Esophagus muscularis mucosa (tissue), 4 donors: ENCODE data around the gene RRAGA. TPM values are rescaled to one million over a fixed set of nuclear protein-coding genes. Genes with fewer than 3 reads are reported as not detected.

Experiments
- DNase-seq: peaks from one replicate; pipeline ENCODE4 v3.0.0-alpha.2; 2017; ENCODE audit errors: extremely low spot score
- H3K27ac ChIP-seq, 4 donors: fragments of 200-600 bp; sonication (generic); replicated peaks in 1 of 4; 1 replicate in 3 of 4; 2 replicates in 1 of 4; pipeline ENCODE4 v1.5.1; 2016 to 2019; ENCODE audit warnings: mild to moderate bottlenecking in 1 of 4
- H3K27me3 ChIP-seq, 4 donors: fragments of 200-600 bp; sonication (generic); one replicate each; pipeline versions ENCODE4 v1.5.1 to v1.6.0; 2016 to 2019
- H3K36me3 ChIP-seq, 4 donors: fragments of 200-600 bp; sonication (generic); one replicate each; pipeline ENCODE4 v1.5.1; 2016 to 2019
- H3K4me1 ChIP-seq, 4 donors: fragments of 200-600 bp; sonication (generic); one replicate each; pipeline ENCODE4 v1.5.1; 2016 to 2019
- H3K4me3 ChIP-seq, 4 donors: fragments of 200-600 bp; sonication (generic); 1 replicate in 2 of 4; 2 replicates in 2 of 4; pipeline ENCODE4 v1.5.1; 2016 to 2019; ENCODE audit warnings: mild to moderate bottlenecking in 4 of 4, moderate library complexity in 1 of 4
- H3K9me3 ChIP-seq, 4 donors: fragments of 200-600 bp; sonication (generic); 1 replicate in 3 of 4; 2 replicates in 1 of 4; pipeline ENCODE4 v1.5.1; 2016 to 2019
- EP300 ChIP-seq: sonication (generic); formaldehyde crosslinking; IDR thresholded peaks from one replicate; pipeline ENCODE4 v1.6.1; 2017; ENCODE audit warnings: antibody characterized with exemption
- POLR2A ChIP-seq: fragments of 450-650 bp; IDR thresholded peaks from one replicate; pipeline ENCODE4 v1.6.1; 2017; ENCODE audit warnings: antibody characterized with exemption, moderate library complexity, mild to moderate bottlenecking, low read depth
- POLR2AphosphoS5 ChIP-seq, 2 donors: sonication (generic); formaldehyde crosslinking; IDR thresholded peaks; one replicate each; pipeline ENCODE4 v1.6.1; 2017; ENCODE audit warnings: antibody characterized with exemption in 2 of 2
- WGBS: methylation state at CpG from one replicate; pipeline ENCODE4 v1.1.5; 2018; 5-methylcytosine and 5-hydroxymethylcytosine counted together
- intact Hi-C: fragments of 100-400 bp; cut with DNase I; formaldehyde crosslinking; loops from one replicate; pipeline ENCODE4 v1.15.1; 2023
- total RNA-seq, 4 donors: library from RNA; depleted of rRNA; stranded (reverse); fragments of >200 nt; gene quantifications; one replicate each; pipeline versions ENCODE4 v1.1.0 to v1.2.1, GENCODE V29; 2016
- TF ChIP-seq, protein P1 (sequence below), 3 experiments: fragments of 200-600 bp in 2 of 3; fragments of 450-650 bp in 1 of 3; sonication (generic) in 2 of 3; IDR thresholded peaks; one replicate each; pipeline ENCODE4 v1.5.1; 2017 to 2019; ENCODE audit warnings: antibody characterized with exemption in 3 of 3, mild to moderate bottlenecking in 2 of 3, moderate library complexity in 1 of 3

The RRAGA gene
- total RNA-seq, 4 donors from 2014 or later = 51.0 to 94.3 (median 70.0) TPM

DNA sequence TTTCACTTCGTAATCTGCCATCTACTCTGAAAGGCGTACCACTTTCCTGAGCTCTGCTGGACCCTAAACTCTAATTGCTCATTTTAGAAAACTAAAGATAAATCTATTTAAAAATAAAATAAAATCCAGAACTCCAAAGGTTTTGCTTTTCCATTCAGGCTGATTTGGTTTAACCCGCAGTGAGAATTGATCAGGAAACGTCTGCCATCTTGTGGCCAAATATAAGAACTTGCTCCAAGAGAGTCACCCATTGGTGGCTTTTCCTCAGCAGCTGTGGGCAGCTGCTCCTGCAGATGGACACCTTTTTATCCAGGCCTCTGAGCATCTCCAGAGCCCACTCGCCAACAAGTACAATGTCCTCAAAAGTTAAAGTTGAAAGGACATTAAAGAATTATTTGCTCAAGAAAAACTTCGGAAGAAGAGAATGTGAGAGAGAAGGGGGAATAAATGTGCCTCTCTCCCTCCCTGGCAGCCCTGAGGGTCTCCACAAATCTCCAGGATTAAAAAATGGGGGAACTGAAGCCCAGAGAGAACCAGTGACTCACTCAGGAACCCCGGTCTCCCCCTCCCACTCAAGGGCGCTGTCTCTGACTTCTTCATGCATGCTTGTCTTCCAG, 20.3 kb upstream of the RRAGA start:
- WGBS = 28% methylated on average over 8 of the region's 8 CpGs
- no peaks in the 10 kb centered on the region for H3K36me3 ChIP-seq
- TF ChIP-seq, protein P1, sequence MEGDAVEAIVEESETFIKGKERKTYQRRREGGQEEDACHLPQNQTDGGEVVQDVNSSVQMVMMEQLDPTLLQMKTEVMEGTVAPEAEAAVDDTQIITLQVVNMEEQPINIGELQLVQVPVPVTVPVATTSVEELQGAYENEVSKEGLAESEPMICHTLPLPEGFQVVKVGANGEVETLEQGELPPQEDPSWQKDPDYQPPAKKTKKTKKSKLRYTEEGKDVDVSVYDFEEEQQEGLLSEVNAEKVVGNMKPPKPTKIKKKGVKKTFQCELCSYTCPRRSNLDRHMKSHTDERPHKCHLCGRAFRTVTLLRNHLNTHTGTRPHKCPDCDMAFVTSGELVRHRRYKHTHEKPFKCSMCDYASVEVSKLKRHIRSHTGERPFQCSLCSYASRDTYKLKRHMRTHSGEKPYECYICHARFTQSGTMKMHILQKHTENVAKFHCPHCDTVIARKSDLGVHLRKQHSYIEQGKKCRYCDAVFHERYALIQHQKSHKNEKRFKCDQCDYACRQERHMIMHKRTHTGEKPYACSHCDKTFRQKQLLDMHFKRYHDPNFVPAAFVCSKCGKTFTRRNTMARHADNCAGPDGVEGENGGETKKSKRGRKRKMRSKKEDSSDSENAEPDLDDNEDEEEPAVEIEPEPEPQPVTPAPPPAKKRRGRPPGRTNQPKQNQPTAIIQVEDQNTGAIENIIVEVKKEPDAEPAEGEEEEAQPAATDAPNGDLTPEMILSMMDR (IDR thresholded peaks at IDR 0.05) = peak; percentile 77 to 80 (median 78)
- TF ChIP-seq POLR2AphosphoS5 (IDR thresholded peaks at IDR 0.05) = no peak
- H3K4me1 ChIP-seq = no peaks in the 10 kb centered on the region
- intact Hi-C loops = loop anchor here (5.0 to 10.0 kb wide), 3 partner anchors 772 to 1497 kb away; no protein-coding TSS in a partner anchor
- H3K27ac ChIP-seq = no peak overlapping the region
- H3K9me3 ChIP-seq = no peaks in the 10 kb centered on the region
- DNase-seq = no peak
- H3K27me3 ChIP-seq = peaks cover 0 to 4% (median 0%) of the 10 kb centered on the region in 4 donors
- H3K4me3 ChIP-seq = no peak overlapping the region

GRCh38 chr9:19030899-19031298, 18.3 kb upstream of the RRAGA start:
- DNase-seq = no peak
- TF ChIP-seq POLR2AphosphoS5 (IDR thresholded peaks at IDR 0.05) (no peak), EP300 (no peak), POLR2A (no peak)
- TF ChIP-seq, protein P1 (IDR thresholded peaks at IDR 0.05) = no peak
- no peak overlapping the region for H3K27ac ChIP-seq
- no peak overlapping the region for H3K4me3 ChIP-seq
- H3K27me3 ChIP-seq = peaks cover 0 to 4% (median 0%) of the 10 kb centered on the region in 4 donors
- intact Hi-C loops = no loop called here
- WGBS = 67% methylated on average over 1 of the region's 1 CpG
- no peaks in the 10 kb centered on the region for H3K36me3 ChIP-seq
- no peaks in the 10 kb centered on the region for H3K9me3 ChIP-seq
- no peaks in the 10 kb centered on the region for H3K4me1 ChIP-seq

DNA sequence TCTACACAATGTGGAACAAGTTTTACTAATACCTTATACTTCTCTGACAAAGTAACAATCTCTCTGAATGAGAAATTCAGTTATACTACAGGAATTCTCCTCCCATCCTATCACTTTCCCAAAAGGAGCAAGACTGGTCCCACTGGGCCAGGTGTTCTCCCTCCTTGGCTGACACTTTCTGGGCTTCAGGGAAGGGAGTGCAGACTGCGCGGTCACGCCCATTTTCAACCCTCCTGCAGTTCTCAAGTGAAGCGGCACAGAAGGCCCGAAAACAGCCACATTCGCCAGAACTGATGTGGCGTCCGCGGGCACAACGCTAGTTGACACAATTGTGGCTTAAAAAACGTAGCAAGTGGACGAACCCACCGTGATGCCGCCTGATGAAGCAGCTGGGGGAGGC, 16.8 kb upstream of the RRAGA start:
- Histone ChIP-seq H3K36me3 (no peaks in the 10 kb centered on the region), H3K9me3 (no peaks in the 10 kb centered on the region), H3K27me3 (peaks cover 0 to 4% (median 0%) of the 10 kb centered on the region in 4 donors), H3K4me3 (no peak overlapping the region), H3K27ac (no peak overlapping the region), H3K4me1 (no peaks in the 10 kb centered on the region)
- no peak for TF ChIP-seq POLR2AphosphoS5 (IDR thresholded peaks at IDR 0.05)
- no peak for TF ChIP-seq EP300
- TF ChIP-seq, protein P1 (IDR thresholded peaks at IDR 0.05) = no peak
- TF ChIP-seq POLR2A = no peak
- DNase-seq = no peak
- 79% methylated on average over 14 of the region's 14 CpGs for WGBS
- intact Hi-C loops = no loop called here

- intact Hi-C loops = no loop called here
- Histone ChIP-seq H3K36me3 (no peaks in the 10 kb centered on the region), H3K27me3 (peaks cover 0 to 4% (median 0%) of the 10 kb centered on the region in 4 donors), H3K27ac (no peak within 1 kb of the TSS), H3K9me3 (no peaks in the 10 kb centered on the region), H3K4me1 (no peaks in the 10 kb centered on the region), H3K4me3 (no peak within 1 kb of the TSS)
- 72% methylated on average over 8 of the region's 20 CpGs for WGBS
- no peak for DNase-seq
- TF ChIP-seq POLR2A (no peak), EP300 (no peak), POLR2AphosphoS5 (IDR thresholded peaks at IDR 0.05) (no peak)
- TF ChIP-seq, protein P1 (IDR thresholded peaks at IDR 0.05) = no peak
Observed at GRCh38 chr9:19033015-19033414, 16.2 kb upstream of the RRAGA start, which contains the start of gene SAXO1. TSS of gene SAXO1 (minus strand) at chr9:19033209. CDS start at chr9:19032908, 301 bp downstream.

DNA sequence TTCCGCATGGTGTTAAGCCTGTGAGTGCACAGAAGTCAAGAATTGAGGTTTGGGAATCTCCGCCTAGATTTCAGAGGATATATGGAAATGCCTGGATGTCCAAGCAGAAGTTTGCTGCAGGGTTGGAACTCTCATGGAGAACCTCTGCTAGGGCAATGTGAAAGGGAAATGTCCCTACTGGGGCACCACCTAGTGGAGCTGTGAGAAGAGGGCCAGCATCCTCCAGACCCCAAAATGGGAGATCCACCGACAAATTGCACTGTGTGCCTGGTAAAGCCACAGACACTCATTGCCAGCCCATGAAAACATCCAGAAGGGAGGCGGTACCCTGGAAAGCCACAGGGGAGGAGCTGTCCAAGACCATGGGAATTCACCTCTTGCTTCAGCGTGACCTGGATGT, 12.6 kb upstream of the RRAGA start:
- no peaks in the 10 kb centered on the region for H3K4me1 ChIP-seq
- intact Hi-C loops = no loop called here
- no peak for DNase-seq
- WGBS = 100% methylated on average over 5 of the region's 5 CpGs
- TF ChIP-seq POLR2AphosphoS5 (IDR thresholded peaks at IDR 0.05) (no peak), POLR2A (no peak), EP300 (no peak)
- TF ChIP-seq, protein P1 (IDR thresholded peaks at IDR 0.05) = no peak
- H3K4me3 ChIP-seq = no peak overlapping the region
- H3K36me3 ChIP-seq = no peaks in the 10 kb centered on the region
- no peak overlapping the region for H3K27ac ChIP-seq
- no peaks in the 10 kb centered on the region for H3K9me3 ChIP-seq
- no peaks in the 10 kb centered on the region for H3K27me3 ChIP-seq
